Activated CD8-positive, alpha-beta T cell treated with anti-CD3 and anti-CD28 coated beads, Interleukin-2, amount 10 ng/mL, durations not matched to agents 7 days and 5 days (primary cell): ENCODE data around the gene XDH. TPM values are rescaled to one million over a fixed set of nuclear protein-coding genes. Genes with fewer than 3 reads are reported as not detected.

Experiments
- ATAC-seq: fragments of 150-1000 bp; cut with Tn5 transposase; one replicate; pipeline ENCODE4 v1.10.0; 2021; ENCODE audit warnings: moderate library complexity
- CTCF ChIA-PET: fragments of 350-600 bp; sonication (Branson Sonifier 250); formaldehyde crosslinking; loops from one replicate; lab custom pipeline; 2021; ENCODE audit warnings: antibody characterized with exemption; lab: Charles Lee
- POLR2A ChIA-PET: fragments of 350-600 bp; sonication (Branson Sonifier 250); formaldehyde crosslinking; loops from one replicate; lab custom pipeline; 2021; ENCODE audit warnings: antibody characterized with exemption; lab: Charles Lee
- DNase-seq: peaks from one replicate; pipeline ENCODE4 v3.0.0-alpha.2; 2020
- H3K27ac Mint-ChIP-seq: one replicate; pipeline ENCODE4 v1.8.0; 2021; ENCODE audit warnings: mild to moderate bottlenecking, mixed read lengths
- H3K27me3 Mint-ChIP-seq: one replicate; pipeline ENCODE4 v1.8.0; 2021; ENCODE audit warnings: low read depth, mixed read lengths
- H3K36me3 Mint-ChIP-seq: one replicate; pipeline ENCODE4 v1.8.0; 2021; ENCODE audit warnings: low read depth, mixed read lengths
- H3K4me1 Mint-ChIP-seq: one replicate; pipeline ENCODE4 v1.8.0; 2021; ENCODE audit warnings: low read depth, mixed read lengths
- H3K4me3 Mint-ChIP-seq: one replicate; pipeline ENCODE4 v1.8.0; 2021; ENCODE audit warnings: mild to moderate bottlenecking, mixed read lengths
- H3K9me3 Mint-ChIP-seq: one replicate; pipeline ENCODE4 v1.8.0; 2022; ENCODE audit warnings: mixed read lengths; ENCODE audit not compliant: insufficient read depth
- total RNA-seq, 2 experiments: library from RNA; stranded (reverse); gene quantifications; one replicate each; pipeline ENCODE4 v1.2.3, GENCODE V29; 2021

Gene XDH
- total RNA-seq = not detected

GRCh38 chr2:31414601-31415241, at the start of gene XDH:
TSS of gene XDH (minus strand) at chr2:31414742. CDS start at chr2:31414666, 76 bp downstream.
- ChIA-PET CTCF (interaction anchor here (1.3 kb wide), 1 partner anchor 108 kb away, joined by 3 read pairs; no protein-coding TSS in a partner anchor), POLR2A (no interaction called here)
- H3K9me3 Mint-ChIP-seq = peaks cover 10% of the 10 kb centered on the region
- no peaks in the 10 kb centered on the region for H3K36me3 Mint-ChIP-seq
- peaks cover 5% of the 10 kb centered on the region for H3K4me1 Mint-ChIP-seq
- H3K27me3 Mint-ChIP-seq = peaks cover 15% of the 10 kb centered on the region
- H3K4me3 Mint-ChIP-seq = no peak within 1 kb of the TSS
- no peak within 1 kb of the TSS for H3K27ac Mint-ChIP-seq
- ATAC-seq = no peak
- DNase-seq = no peak

- ChIA-PET CTCF (no interaction called here), POLR2A (interaction anchor here (0.7 kb wide), 1 partner anchor 65 kb away, joined by 3 read pairs; no protein-coding TSS in a partner anchor)
- Mint-ChIP-seq H3K4me3 (no peak overlapping the region), H3K4me1 (no peaks in the 10 kb centered on the region), H3K27ac (no peak overlapping the region), H3K36me3 (no peaks in the 10 kb centered on the region), H3K27me3 (peaks cover 2% of the 10 kb centered on the region), H3K9me3 (peaks cover 15% of the 10 kb centered on the region)
- ATAC-seq (no peak), DNase-seq (no peak)
Observed at GRCh38 chr2:31457651-31458050, 43.1 kb upstream of the XDH start.

- Mint-ChIP-seq H3K27ac (no peak overlapping the region), H3K4me3 (no peak overlapping the region), H3K36me3 (no peaks in the 10 kb centered on the region), H3K9me3 (peaks cover 1% of the 10 kb centered on the region), H3K27me3 (peaks cover 5% of the 10 kb centered on the region), H3K4me1 (no peaks in the 10 kb centered on the region)
- ATAC-seq (no peak), DNase-seq (no peak)
- ChIA-PET POLR2A (no interaction called here), CTCF (no interaction called here)
Observed at GRCh38 chr2:31446848-31447247, 32.3 kb upstream of the XDH start.

GRCh38 chr2:31442376-31442775, 27.8 kb upstream of the XDH start:
- H3K27ac Mint-ChIP-seq = no peak overlapping the region
- POLR2A ChIA-PET = no interaction called here
- ATAC-seq (no peak), DNase-seq (no peak)
- CTCF ChIA-PET = interaction anchor here (1.5 kb wide), 1 partner anchor 26 kb away, joined by 3 read pairs; no protein-coding TSS in a partner anchor
- peaks cover 9% of the 10 kb centered on the region for H3K27me3 Mint-ChIP-seq
- no peaks in the 10 kb centered on the region for H3K9me3 Mint-ChIP-seq
- no peak overlapping the region for H3K4me3 Mint-ChIP-seq
- no peaks in the 10 kb centered on the region for H3K36me3 Mint-ChIP-seq
- no peaks in the 10 kb centered on the region for H3K4me1 Mint-ChIP-seq

GRCh38 chr2:31440764-31441163, 26.2 kb upstream of the XDH start:
- H3K27ac Mint-ChIP-seq = no peak overlapping the region

GRCh38 chr2:31434911-31435310, 20.4 kb upstream of the XDH start:
- peaks cover 3% of the 10 kb centered on the region for H3K4me1 Mint-ChIP-seq
- CTCF ChIA-PET = no interaction called here
- POLR2A ChIA-PET = no interaction called here
- no peak overlapping the region for H3K27ac Mint-ChIP-seq
- DNase-seq (no peak), ATAC-seq (no peak)
- H3K4me3 Mint-ChIP-seq = no peak overlapping the region
- peaks cover 1% of the 10 kb centered on the region for H3K27me3 Mint-ChIP-seq
- H3K36me3 Mint-ChIP-seq = no peaks in the 10 kb centered on the region
- H3K9me3 Mint-ChIP-seq = no peaks in the 10 kb centered on the region

More at GRCh38 chr2:31440764-31441163, 26.2 kb upstream of the XDH start:
- no peaks in the 10 kb centered on the region for H3K36me3 Mint-ChIP-seq
- H3K27me3 Mint-ChIP-seq = peaks cover 6% of the 10 kb centered on the region
- ATAC-seq (no peak), DNase-seq (no peak)
- H3K4me1 Mint-ChIP-seq = no peaks in the 10 kb centered on the region
- H3K9me3 Mint-ChIP-seq = no peaks in the 10 kb centered on the region
- ChIA-PET CTCF (interaction anchor here (0.7 to 1.5 kb wide), 3 partner anchors 24 to 107 kb away, joined by 3 read pairs; no protein-coding TSS in a partner anchor), POLR2A (no interaction called here)
- no peak overlapping the region for H3K4me3 Mint-ChIP-seq

GRCh38 chr2:31433541-31433940, 19.0 kb upstream of the XDH start:
- Mint-ChIP-seq H3K36me3 (no peaks in the 10 kb centered on the region), H3K9me3 (no peaks in the 10 kb centered on the region), H3K4me3 (no peak overlapping the region), H3K4me1 (peaks cover 11% of the 10 kb centered on the region), H3K27me3 (peaks cover 6% of the 10 kb centered on the region), H3K27ac (no peak overlapping the region)
- ATAC-seq = no peak
- ChIA-PET CTCF (no interaction called here), POLR2A (no interaction called here)
- no peak for DNase-seq

GRCh38 chr2:31430439-31431165, 16.1 kb upstream of the XDH start:
- H3K27ac Mint-ChIP-seq = no peak overlapping the region
- no peak overlapping the region for H3K4me3 Mint-ChIP-seq
- no peaks in the 10 kb centered on the region for H3K36me3 Mint-ChIP-seq
- ChIA-PET POLR2A (no interaction called here), CTCF (no interaction called here)
- no peaks in the 10 kb centered on the region for H3K9me3 Mint-ChIP-seq
- DNase-seq (no peak), ATAC-seq (no peak)
- H3K4me1 Mint-ChIP-seq = peaks cover 11% of the 10 kb centered on the region
- H3K27me3 Mint-ChIP-seq = peaks cover 9% of the 10 kb centered on the region

GRCh38 chr2:31429759-31430438, 15.4 kb upstream of the XDH start:
- POLR2A ChIA-PET = no interaction called here
- Mint-ChIP-seq H3K27ac (no peak overlapping the region), H3K27me3 (peaks cover 9% of the 10 kb centered on the region), H3K36me3 (no peaks in the 10 kb centered on the region), H3K4me3 (no peak overlapping the region), H3K4me1 (peaks cover 11% of the 10 kb centered on the region), H3K9me3 (no peaks in the 10 kb centered on the region)
- ATAC-seq (no peak), DNase-seq (peak; percentile 35)
- CTCF ChIA-PET = no interaction called here

- H3K27me3 Mint-ChIP-seq = peaks cover 9% of the 10 kb centered on the region
- no peaks in the 10 kb centered on the region for H3K36me3 Mint-ChIP-seq
- peaks cover 11% of the 10 kb centered on the region for H3K4me1 Mint-ChIP-seq
- H3K9me3 Mint-ChIP-seq = no peaks in the 10 kb centered on the region
- DNase-seq (no peak), ATAC-seq (no peak)
- POLR2A ChIA-PET = no interaction called here
- CTCF ChIA-PET = no interaction called here
- H3K4me3 Mint-ChIP-seq = no peak overlapping the region
- no peak overlapping the region for H3K27ac Mint-ChIP-seq
Observed at GRCh38 chr2:31429040-31429439, 14.5 kb upstream of the XDH start.

GRCh38 chr2:31428001-31428418, 13.5 kb upstream of the XDH start:
- no peak overlapping the region for H3K4me3 Mint-ChIP-seq
- peaks cover 11% of the 10 kb centered on the region for H3K4me1 Mint-ChIP-seq
- DNase-seq (no peak), ATAC-seq (no peak)
- peaks cover 9% of the 10 kb centered on the region for H3K27me3 Mint-ChIP-seq
- H3K9me3 Mint-ChIP-seq = no peaks in the 10 kb centered on the region
- no peak overlapping the region for H3K27ac Mint-ChIP-seq
- H3K36me3 Mint-ChIP-seq = no peaks in the 10 kb centered on the region
- POLR2A ChIA-PET = no interaction called here
- CTCF ChIA-PET = no interaction called here

- CTCF ChIA-PET = no interaction called here
- H3K4me3 Mint-ChIP-seq = no peak overlapping the region
- H3K4me1 Mint-ChIP-seq = peaks cover 11% of the 10 kb centered on the region
- peaks cover 9% of the 10 kb centered on the region for H3K27me3 Mint-ChIP-seq
- H3K27ac Mint-ChIP-seq = no peak overlapping the region
- no peaks in the 10 kb centered on the region for H3K36me3 Mint-ChIP-seq
- no peak for DNase-seq
- POLR2A ChIA-PET = no interaction called here
- ATAC-seq = no peak
- H3K9me3 Mint-ChIP-seq = no peaks in the 10 kb centered on the region
Observed at GRCh38 chr2:31426096-31426495, 11.6 kb upstream of the XDH start.
